Coronary artery (tissue), 2 donors: ENCODE measurements around the gene PSMC3.

ENCODE experiments used
- DNase-seq: peaks from one replicate; pipeline ENCODE4 v3.0.0-alpha.2; 2017; ENCODE audit warnings: low spot score
- H3K27ac ChIP-seq, 2 donors: fragments of 200-600 bp; sonication (generic); one replicate each; pipeline ENCODE4 v1.5.1; 2016 to 2019
- H3K4me3 ChIP-seq: fragments of 200-600 bp; sonication (generic); 2 replicates; pipeline ENCODE4 v1.5.1; 2016; ENCODE audit warnings: mild to moderate bottlenecking, moderate library complexity
- TF ChIP-seq, protein P1 (sequence below): fragments of 200-600 bp; sonication (generic); IDR thresholded peaks from one replicate; pipeline ENCODE4 v1.5.1; 2019; ENCODE audit warnings: antibody characterized with exemption

Gene PSMC3

DNA sequence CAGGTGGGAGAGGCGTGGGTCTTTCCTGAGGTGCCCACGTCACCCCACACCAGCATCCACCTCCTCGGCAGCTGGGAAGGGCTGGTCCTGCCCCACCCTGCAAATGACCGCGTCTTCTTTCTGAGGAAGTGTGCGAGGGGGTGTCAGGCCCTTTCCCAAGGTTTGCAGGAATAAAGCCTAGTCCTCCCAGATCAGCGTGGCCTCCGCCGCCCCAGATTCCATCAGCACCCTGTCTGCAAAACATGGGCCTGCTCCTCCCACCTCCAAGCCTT is 32.3 kb downstream of the PSMC3 start:
- H3K4me3 ChIP-seq = peak overlapping the region; percentile 3
- TF ChIP-seq, protein P1, sequence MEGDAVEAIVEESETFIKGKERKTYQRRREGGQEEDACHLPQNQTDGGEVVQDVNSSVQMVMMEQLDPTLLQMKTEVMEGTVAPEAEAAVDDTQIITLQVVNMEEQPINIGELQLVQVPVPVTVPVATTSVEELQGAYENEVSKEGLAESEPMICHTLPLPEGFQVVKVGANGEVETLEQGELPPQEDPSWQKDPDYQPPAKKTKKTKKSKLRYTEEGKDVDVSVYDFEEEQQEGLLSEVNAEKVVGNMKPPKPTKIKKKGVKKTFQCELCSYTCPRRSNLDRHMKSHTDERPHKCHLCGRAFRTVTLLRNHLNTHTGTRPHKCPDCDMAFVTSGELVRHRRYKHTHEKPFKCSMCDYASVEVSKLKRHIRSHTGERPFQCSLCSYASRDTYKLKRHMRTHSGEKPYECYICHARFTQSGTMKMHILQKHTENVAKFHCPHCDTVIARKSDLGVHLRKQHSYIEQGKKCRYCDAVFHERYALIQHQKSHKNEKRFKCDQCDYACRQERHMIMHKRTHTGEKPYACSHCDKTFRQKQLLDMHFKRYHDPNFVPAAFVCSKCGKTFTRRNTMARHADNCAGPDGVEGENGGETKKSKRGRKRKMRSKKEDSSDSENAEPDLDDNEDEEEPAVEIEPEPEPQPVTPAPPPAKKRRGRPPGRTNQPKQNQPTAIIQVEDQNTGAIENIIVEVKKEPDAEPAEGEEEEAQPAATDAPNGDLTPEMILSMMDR = no peak
- no peak for DNase-seq
- peak overlapping the region; percentile 35 to 93 for H3K27ac ChIP-seq

DNA sequence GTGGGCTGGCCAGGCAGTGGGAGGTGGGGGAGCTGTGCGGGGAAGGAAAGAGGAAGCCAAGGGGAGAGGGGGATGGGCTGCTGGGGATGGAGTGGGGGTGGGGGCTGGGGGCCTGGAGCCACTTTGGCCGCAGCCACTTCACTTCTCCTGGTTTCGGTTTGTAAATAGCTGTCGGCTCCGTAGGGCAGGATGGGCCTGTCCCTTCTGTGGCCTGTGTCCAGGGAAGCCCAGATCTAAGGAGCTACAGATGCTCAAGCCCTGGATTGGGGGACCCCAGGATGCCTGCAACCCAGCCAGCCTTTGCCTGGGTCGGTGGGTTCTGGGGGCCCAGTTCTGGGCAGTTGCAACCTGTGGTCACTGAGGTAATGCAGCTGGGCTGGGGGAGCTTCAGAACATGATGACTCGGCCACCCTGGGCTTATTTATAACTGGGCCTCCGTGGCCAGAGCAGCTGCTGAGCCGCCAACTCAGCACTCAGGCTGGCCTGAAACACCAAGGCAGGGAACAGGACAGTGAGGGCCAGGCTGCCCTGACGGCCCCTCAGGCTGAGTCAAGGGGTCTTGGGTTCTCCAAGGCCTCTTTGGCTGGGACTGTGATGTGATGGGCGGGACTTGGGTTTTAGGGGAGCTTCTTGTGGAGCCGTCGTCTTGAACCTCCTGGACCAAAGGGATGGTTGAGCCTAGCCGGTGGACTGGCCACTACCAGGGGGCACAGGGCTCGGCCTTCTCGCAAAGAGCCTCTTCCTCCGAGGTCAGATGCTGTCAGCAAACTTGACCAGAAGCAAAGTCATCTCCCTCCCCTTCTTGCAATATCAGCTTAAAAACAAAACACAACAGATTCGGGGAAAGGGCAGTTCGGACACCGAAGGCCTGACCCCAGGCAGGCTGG is 32.8 kb downstream of the PSMC3 start:
- TF ChIP-seq, protein P1 = no peak
- Histone ChIP-seq H3K4me3 (peak overlapping the region; percentile 3), H3K27ac (peak overlapping the region; percentile 35 to 93)
- no peak for DNase-seq

DNA sequence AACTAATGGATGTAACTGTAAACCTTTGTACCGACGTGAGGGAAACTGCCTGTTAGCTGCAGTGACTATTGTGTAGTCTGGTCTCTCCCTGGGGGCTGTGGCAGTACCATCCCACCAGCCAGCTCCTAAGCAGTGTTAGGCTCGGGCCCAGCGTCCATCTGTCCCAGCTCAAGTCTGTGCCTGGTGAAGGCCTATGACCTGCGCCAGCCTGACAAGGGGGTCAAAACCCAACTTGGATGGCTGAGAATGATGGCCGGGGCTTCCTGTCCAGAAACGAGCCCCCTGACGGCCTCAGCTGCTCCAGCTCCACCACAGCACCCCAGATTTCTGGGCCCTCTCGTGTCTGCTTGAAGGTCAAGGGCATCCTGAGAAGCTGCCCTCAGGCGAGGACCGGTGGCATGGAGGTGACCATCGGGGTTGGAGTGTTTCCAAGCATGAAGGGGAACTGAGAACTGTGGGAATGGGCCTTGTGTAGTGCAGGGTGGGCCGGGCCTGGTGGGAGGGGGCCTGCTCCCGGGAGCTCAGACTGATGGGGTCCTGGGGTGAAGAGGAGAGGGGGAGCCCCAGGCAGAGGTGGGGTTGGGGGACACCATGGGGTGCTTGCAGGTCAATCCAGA is 33.6 kb downstream of the PSMC3 start:
- TF ChIP-seq, protein P1 = no peak
- no peak for DNase-seq
- H3K27ac ChIP-seq = peak overlapping the region in 1 of 2 donors; percentile 93
- no peak overlapping the region for H3K4me3 ChIP-seq

DNA sequence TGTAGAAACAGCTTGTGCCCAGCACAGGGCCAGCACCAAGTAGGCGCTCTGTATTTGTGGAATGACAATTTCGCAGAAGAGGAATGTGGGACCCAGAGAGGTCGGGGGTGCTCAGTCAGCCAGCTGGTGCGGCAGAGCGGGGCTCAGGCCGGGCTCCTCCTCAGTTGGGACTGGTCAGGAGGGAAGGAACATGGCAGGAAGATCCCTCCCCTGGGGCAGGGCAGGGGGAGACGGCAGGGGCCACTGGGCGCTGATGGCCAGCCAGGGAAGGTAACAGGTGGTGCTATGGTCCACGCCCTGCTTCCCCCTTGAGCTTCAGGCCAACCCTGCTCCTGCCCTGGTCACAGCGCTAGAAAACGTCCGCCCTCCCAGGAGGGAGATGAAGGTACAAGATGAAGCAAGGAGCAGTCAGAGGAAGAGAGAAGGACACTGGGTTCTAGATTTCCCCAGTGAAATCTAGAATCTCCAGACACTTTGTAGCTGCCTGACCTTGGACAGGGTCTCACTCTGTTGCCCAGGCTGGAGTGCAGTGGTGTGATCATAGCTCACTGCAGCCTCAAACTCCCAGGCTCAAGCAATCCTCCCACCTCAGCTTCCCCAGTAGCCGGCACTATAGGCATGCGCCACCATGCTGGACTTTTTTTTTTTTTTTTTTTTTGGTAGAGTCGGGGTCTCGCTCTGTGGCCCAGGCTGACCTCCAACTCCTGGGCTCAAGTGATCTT is 34.4 kb downstream of the PSMC3 start:
- Histone ChIP-seq H3K4me3 (no peak overlapping the region), H3K27ac (peak overlapping the region in 1 of 2 donors; percentile 53)
- TF ChIP-seq, protein P1 = no peak
- DNase-seq = no peak

DNA sequence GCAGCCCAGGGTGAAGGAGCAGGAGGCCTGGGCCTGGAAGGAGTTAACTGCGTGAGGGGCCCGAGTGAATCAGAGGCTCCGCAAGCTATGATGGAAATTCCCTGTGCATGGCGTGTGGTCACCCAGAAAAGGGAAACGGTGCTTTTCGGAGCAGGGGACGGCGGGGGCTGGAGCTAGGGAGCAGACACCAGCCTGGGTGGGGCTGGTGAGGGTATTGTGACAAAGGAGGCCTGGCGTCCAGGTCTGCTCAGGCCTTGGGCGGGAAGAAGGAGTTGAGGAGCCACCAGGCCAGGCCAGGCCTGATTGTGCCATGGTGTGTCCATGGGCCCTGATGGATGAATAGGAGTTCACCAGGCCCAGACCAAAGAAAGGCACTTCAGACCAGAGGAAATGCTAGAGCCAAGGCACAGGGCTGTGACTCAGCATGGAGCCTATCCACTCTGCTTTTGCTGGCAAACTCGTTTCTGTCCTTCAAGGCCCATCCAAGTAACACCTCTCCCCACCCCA is 35.1 kb downstream of the PSMC3 start:
- Histone ChIP-seq H3K4me3 (no peak overlapping the region), H3K27ac (peak overlapping the region in 1 of 2 donors; percentile 53)
- no peak for DNase-seq
- TF ChIP-seq, protein P1 = no peak

DNA sequence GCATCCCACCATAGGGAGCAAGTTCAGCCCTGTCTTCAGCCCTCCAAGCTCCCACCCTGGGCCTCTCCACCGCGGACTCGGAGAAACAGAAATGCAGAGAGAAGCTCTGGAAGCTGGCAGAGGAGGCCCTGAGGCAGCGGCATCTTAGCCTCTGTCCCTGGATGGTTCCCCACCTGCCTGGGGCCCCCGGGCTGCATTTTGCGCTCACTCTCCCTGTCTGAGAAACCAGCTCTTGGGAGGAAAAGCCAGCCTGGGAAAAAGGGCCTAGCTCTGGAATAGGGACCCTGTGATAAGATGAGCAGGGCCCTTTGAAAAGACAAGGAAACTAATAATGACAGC is 35.8 kb downstream of the PSMC3 start:
- Histone ChIP-seq H3K27ac (peak overlapping the region in 1 of 2 donors; percentile 53), H3K4me3 (no peak overlapping the region)
- DNase-seq = no peak
- TF ChIP-seq, protein P1 = no peak
